Measurements from ENCODE around the gene CHAF1A.
A peak's percentile ranks its signal among the peaks of the same experiment; 100 is the strongest.

Gene CHAF1A

DNA sequence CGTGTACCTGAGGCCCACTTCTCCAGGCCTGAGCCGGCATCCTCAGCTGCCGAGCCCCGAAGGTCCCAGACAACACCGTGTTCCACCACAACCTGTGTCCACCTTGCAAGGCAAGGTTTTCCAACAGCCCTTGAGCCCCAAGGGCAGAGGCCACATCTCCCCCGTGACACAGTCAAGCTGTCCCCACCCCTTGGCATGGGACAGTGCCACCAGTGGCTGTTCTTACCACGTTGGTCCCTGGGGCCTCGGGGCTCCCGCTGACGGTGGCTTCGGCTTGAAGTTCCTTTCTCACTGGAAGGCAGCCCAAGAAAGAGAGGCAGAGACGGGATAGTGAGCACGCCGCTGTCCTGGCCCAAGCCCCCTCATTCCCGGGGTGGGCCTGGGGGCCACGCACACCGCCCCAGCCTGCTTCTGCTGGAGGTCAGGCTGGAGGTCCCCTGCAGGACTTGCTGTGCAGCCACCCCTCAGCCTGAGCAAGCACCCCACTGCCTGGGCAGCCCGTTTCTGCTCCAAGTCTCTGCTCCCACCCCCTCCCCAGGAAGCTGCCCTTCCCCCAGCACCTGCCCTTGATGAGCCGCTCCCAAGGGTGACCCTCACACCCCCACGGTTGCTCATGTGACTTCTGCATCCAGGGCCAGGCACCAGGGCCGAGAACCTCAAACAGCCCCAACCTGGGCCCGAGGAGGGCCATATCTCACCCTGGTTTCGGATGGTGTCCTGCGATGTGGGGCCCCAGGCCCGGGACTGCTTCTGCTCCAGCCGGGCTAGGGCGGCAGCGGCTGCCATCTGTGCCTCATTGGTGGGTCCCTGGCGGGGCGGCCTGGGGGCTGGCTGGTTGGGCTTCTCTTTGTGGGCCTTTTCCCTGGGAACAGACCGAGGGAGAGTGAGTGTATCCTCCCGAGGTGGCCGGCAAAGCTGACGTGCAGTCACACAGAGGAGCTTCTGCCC is 51.1 kb downstream of the CHAF1A start:
- no peak overlapping the region for H3K27ac ChIP-seq
- no peak for TF ChIP-seq ZFX (IDR thresholded peaks at IDR 0.05; ENCODE audit: borderline replicate concordance)
- TF ChIP-seq, protein P1, sequence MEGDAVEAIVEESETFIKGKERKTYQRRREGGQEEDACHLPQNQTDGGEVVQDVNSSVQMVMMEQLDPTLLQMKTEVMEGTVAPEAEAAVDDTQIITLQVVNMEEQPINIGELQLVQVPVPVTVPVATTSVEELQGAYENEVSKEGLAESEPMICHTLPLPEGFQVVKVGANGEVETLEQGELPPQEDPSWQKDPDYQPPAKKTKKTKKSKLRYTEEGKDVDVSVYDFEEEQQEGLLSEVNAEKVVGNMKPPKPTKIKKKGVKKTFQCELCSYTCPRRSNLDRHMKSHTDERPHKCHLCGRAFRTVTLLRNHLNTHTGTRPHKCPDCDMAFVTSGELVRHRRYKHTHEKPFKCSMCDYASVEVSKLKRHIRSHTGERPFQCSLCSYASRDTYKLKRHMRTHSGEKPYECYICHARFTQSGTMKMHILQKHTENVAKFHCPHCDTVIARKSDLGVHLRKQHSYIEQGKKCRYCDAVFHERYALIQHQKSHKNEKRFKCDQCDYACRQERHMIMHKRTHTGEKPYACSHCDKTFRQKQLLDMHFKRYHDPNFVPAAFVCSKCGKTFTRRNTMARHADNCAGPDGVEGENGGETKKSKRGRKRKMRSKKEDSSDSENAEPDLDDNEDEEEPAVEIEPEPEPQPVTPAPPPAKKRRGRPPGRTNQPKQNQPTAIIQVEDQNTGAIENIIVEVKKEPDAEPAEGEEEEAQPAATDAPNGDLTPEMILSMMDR (IDR thresholded peaks at IDR 0.05): no peak

GRCh38 chr19:4454747-4455718 is 52.6 kb downstream of the CHAF1A start:
- no peak for TF ChIP-seq ZFX (IDR thresholded peaks at IDR 0.05; ENCODE audit: borderline replicate concordance)
- TF ChIP-seq, protein P1 (IDR thresholded peaks at IDR 0.05): no peak
- H3K27ac ChIP-seq: peak overlapping the region; percentile 69

GRCh38 chr19:4455719-4456475 is 53.5 kb downstream of the CHAF1A start:
- H3K27ac ChIP-seq: peak overlapping the region; percentile 69
- TF ChIP-seq ZFX (IDR thresholded peaks at IDR 0.05; ENCODE audit: borderline replicate concordance): no peak
- TF ChIP-seq, protein P1 (IDR thresholded peaks at IDR 0.05): no peak

DNA sequence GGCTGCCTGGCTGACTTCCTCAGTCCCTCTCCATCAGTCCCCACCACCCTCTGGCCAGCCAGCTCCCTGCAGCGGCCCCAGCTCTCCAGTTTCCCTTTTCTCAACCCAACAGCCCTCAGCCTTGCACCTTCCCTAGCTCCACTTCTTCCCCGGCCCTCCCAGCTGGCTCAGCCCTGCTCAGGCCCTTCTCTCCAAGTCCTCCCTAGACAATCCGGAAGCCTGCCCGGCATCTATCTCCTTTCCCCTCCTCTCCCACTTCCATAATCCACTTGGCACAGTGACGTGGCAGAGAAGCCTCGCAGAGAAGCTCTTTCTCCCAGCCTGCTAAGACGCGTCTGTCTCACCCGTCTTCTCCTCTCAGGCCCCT is 54.0 kb downstream of the CHAF1A start:
- TF ChIP-seq ZFX (IDR thresholded peaks at IDR 0.05; ENCODE audit: borderline replicate concordance): no peak
- TF ChIP-seq, protein P1 (IDR thresholded peaks at IDR 0.05): no peak
- H3K27ac ChIP-seq: peak overlapping the region; percentile 69

- H3K27ac ChIP-seq: peak overlapping the region; percentile 69
- TF ChIP-seq, protein P1 (IDR thresholded peaks at IDR 0.05): no peak
- TF ChIP-seq ZFX (IDR thresholded peaks at IDR 0.05; ENCODE audit: borderline replicate concordance): no peak
These were observed 54.6 kb downstream of the CHAF1A start for GRCh38 chr19:4456843-4457653.

Data from 22Rv1 (cell line).